Panc1 (cell line): Measurements from ENCODE around the gene NDUFV2.

Experiments used
- POLR2AphosphoS5 ChIP-seq: IDR thresholded peaks from 2 replicates; pipeline ENCODE4 v1.6.1; 2012; ENCODE audit warnings: mild to moderate bottlenecking, low read depth, low read length, moderate library complexity
- SIN3A ChIP-seq: IDR thresholded peaks from 2 replicates; pipeline ENCODE4 v1.6.1; 2012; ENCODE audit warnings: low read depth, mild to moderate bottlenecking, low read length, moderate library complexity, borderline replicate concordance; ENCODE audit not compliant: insufficient read depth
- TCF7L2 ChIP-seq: IDR thresholded peaks from 2 replicates; pipeline ENCODE4 v1.6.1; 2011; ENCODE audit warnings: mild to moderate bottlenecking, low read depth, low read length, inconsistent platforms
- TF ChIP-seq, protein P1 (sequence below): fragments of 450-650 bp; IDR thresholded peaks from 2 replicates; pipeline ENCODE4 v1.5.1; 2017; ENCODE audit warnings: mild to moderate bottlenecking
- TF ChIP-seq, protein P2 (sequence below), 2 experiments: IDR thresholded peaks; 2 replicates each; pipeline ENCODE4 v1.6.1; 2011 to 2012; ENCODE audit warnings: low read depth in 2 of 2, control low read depth in 1 of 2, low read length in 1 of 2, mild to moderate bottlenecking in 1 of 2, moderate library complexity in 1 of 2; ENCODE audit not compliant: insufficient read depth in 1 of 2

DNA sequence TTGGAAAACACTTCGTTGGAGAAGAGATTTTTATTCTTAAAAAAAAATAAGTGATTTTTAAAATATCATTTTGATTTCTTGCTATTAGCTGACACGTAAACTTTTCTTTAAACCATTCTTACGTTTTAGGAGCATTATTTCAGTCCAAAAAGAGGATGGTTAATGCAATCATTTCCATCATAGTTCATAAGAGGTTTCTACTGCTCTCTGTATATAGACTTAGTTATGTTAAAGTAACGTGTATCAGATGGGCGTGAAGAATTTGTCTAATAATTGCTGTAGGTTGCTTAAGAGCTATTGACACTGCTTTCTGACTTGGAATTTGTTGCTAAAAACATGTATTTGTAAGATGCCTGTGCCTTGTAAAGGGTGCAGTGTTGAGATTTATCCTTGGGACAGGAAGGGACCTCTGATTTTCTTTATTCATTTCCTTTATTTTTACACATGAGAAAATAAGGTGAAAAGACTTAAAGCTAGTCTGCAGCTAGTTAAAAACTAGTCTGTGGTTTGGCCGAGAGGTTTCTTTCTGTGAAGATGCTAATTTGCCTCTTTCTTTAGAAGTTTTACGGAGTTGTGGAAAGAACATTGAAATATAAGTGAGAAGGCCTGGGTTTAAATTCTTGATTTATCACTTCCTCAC is 37.0 kb downstream of the NDUFV2 start:
- TF ChIP-seq, protein P1, sequence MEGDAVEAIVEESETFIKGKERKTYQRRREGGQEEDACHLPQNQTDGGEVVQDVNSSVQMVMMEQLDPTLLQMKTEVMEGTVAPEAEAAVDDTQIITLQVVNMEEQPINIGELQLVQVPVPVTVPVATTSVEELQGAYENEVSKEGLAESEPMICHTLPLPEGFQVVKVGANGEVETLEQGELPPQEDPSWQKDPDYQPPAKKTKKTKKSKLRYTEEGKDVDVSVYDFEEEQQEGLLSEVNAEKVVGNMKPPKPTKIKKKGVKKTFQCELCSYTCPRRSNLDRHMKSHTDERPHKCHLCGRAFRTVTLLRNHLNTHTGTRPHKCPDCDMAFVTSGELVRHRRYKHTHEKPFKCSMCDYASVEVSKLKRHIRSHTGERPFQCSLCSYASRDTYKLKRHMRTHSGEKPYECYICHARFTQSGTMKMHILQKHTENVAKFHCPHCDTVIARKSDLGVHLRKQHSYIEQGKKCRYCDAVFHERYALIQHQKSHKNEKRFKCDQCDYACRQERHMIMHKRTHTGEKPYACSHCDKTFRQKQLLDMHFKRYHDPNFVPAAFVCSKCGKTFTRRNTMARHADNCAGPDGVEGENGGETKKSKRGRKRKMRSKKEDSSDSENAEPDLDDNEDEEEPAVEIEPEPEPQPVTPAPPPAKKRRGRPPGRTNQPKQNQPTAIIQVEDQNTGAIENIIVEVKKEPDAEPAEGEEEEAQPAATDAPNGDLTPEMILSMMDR: no peak
- no peak for TF ChIP-seq TCF7L2
- TF ChIP-seq, protein P2, sequence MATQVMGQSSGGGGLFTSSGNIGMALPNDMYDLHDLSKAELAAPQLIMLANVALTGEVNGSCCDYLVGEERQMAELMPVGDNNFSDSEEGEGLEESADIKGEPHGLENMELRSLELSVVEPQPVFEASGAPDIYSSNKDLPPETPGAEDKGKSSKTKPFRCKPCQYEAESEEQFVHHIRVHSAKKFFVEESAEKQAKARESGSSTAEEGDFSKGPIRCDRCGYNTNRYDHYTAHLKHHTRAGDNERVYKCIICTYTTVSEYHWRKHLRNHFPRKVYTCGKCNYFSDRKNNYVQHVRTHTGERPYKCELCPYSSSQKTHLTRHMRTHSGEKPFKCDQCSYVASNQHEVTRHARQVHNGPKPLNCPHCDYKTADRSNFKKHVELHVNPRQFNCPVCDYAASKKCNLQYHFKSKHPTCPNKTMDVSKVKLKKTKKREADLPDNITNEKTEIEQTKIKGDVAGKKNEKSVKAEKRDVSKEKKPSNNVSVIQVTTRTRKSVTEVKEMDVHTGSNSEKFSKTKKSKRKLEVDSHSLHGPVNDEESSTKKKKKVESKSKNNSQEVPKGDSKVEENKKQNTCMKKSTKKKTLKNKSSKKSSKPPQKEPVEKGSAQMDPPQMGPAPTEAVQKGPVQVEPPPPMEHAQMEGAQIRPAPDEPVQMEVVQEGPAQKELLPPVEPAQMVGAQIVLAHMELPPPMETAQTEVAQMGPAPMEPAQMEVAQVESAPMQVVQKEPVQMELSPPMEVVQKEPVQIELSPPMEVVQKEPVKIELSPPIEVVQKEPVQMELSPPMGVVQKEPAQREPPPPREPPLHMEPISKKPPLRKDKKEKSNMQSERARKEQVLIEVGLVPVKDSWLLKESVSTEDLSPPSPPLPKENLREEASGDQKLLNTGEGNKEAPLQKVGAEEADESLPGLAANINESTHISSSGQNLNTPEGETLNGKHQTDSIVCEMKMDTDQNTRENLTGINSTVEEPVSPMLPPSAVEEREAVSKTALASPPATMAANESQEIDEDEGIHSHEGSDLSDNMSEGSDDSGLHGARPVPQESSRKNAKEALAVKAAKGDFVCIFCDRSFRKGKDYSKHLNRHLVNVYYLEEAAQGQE (IDR thresholded peaks at IDR 0.05; ENCODE audit: insufficient read depth in 1 of 2, low read depth in 2 of 2, low read length in 1 of 2): no peak
- TF ChIP-seq POLR2AphosphoS5: no peak
- no peak for TF ChIP-seq SIN3A
